ENCODE measurements around the gene PGC.

DNA sequence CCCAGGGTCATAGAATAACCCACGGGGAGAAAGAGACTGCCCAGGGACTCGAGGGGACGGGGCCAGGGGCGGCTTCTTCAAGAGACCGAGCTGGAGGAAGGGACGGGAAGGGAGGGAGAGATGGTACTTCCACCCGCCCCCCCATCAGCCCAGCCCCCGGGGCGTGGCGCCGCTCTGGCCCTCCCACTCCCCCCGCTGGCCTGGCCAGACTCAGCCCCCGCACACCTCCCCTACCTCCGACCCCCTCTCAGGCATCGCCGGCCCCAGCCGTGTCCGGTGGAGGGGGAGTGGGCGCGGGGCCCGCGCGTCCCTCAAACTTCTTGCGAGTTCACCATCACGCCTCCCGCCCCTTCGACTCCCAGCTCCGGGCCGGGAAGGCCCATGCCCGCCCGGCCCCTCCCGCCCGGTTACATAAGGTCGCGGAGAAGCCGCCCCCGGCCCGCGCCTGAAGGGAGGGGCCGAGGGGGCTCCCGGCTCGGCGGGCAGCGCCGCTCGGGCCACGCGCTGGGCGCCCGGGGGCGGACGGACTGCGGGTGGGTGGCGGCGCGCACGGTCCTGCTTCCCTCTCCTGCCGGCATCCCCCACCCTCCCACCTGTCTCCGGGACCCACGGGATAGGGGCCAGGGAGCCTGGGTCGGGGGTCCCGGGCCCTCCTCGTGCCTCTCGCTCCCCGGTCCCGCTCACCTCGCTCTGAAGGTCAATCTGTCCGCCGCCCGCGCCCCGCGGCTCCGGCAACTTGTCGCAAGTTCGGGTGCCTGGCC, 12.4 kb downstream of the PGC start:
- no peak for TF ChIP-seq POLR2A (IDR thresholded peaks at IDR 0.05)
- TF ChIP-seq, protein P1, sequence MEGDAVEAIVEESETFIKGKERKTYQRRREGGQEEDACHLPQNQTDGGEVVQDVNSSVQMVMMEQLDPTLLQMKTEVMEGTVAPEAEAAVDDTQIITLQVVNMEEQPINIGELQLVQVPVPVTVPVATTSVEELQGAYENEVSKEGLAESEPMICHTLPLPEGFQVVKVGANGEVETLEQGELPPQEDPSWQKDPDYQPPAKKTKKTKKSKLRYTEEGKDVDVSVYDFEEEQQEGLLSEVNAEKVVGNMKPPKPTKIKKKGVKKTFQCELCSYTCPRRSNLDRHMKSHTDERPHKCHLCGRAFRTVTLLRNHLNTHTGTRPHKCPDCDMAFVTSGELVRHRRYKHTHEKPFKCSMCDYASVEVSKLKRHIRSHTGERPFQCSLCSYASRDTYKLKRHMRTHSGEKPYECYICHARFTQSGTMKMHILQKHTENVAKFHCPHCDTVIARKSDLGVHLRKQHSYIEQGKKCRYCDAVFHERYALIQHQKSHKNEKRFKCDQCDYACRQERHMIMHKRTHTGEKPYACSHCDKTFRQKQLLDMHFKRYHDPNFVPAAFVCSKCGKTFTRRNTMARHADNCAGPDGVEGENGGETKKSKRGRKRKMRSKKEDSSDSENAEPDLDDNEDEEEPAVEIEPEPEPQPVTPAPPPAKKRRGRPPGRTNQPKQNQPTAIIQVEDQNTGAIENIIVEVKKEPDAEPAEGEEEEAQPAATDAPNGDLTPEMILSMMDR (IDR thresholded peaks at IDR 0.05): no peak

All from thyroid gland (tissue), 4 donors.